Frontal cortex (tissue), 1 donor: ENCODE measurements around the gene ZFY. TPM values are rescaled to one million over a fixed set of nuclear protein-coding genes. Genes with fewer than 3 reads are reported as not detected.

Source experiments
- small RNA-seq: library from RNA; depleted of rRNA; stranded (forward); fragments of <200 nt; gene quantifications from one replicate; pipeline ENCODE3, GENCODE V24; 2014
- total RNA-seq: library from RNA; depleted of rRNA; stranded (reverse); fragments of >200 nt; gene quantifications from one replicate; pipeline ENCODE4 v1.2.3, GENCODE V29; 2014

Gene ZFY
- total RNA-seq, 1 donor from 2014 or later = 37.9 TPM

Small RNA genes within 50 kb of the gene (small RNA-seq; reads per million reads assigned to genes)
- gene EEF1A1P41 = not detected

Other genes starting within 250 kb of the ZFY start
- not detected for gene SRY, start 147.7 kb upstream of the ZFY start, total RNA-seq
- gene RPS4Y1, start 93.8 kb upstream of the ZFY start, total RNA-seq = 231 TPM